ENCODE measurements around the gene STAT3. TPM values are rescaled to one million over a fixed set of nuclear protein-coding genes. Genes with fewer than 3 reads are reported as not detected.

The STAT3 gene
- total RNA-seq, 1 donor = 137 TPM

DNA sequence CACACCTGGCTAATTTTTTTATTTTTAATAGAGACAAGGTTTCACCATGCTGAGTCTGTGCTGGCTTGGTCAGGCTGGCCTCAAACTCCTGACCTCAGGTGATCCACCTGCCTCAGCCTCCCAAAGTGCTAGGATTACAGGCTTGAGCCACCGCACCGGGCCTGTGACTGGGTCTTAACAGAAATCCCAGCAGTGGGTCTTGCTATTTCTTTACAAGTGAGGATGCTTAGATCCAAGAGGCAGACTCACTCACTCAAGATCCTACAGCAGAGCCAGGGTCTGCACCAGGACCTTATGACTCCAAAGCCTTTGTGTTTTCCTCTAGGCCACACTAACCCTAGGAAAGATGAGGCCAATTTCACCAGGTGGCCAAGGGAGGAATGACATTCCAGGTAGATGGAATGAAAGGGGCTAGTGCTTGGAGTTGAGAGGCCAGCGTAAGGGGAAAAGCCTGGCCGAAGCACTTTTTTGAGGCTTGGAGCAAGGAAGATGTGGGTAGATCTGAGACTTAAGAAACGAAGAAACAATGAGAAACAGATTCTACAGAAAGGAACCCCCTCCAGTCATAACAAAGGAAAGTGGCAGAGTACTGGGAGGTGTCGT is 105.7 kb downstream of the STAT3 start:
- no peak for DNase-seq (ENCODE audit: low read depth in 2 of 3, low spot score in 2 of 3)

GRCh38 chr17:42281571-42282096 is 106.6 kb downstream of the STAT3 start:
- no peak for DNase-seq (ENCODE audit: low read depth in 2 of 3, low spot score in 2 of 3)

DNA sequence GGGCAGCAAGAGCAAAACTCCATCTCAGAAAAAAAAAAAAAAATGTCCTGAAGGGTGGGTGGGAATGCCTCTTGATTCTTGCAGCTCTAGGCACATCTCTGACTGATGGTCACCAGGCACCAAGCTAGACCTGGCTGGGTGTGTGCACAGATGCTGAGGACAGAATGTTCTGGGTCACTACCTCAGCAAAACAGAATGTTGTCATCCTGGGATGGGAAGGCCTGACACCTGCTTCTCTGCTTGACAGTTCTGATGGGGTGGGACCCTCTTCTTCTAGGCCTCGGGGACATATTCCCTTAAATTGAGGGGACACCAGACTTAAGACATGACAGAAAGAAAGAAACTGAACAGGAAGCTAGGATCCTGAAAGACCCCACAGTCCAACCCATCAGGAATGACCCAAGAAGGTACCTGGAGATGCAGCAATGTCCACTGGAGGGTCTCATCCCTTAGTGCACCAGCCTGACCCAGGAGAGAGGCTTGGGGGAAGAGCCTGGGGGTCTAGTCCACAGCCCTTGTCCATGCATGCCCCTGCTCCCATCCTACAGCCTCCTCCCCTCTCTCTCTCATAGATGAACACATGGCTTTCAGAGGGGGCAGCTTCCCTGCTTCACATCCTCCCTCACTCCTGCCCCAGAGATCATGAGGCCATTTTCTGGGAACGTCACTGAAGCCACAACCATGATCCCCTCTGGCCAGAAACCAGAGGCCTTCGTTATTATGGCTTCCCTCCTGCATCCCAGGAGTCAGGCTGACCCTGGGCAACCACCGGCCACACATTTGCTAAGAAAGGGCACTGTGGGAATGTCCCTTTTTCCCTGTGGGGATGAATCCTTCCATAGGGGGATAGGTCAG is 108.2 kb downstream of the STAT3 start:
- no peak for DNase-seq (ENCODE audit: low read depth in 2 of 3, low spot score in 2 of 3)

GRCh38 chr17:42277342-42277712 is 110.9 kb downstream of the STAT3 start:
- DNase-seq (ENCODE audit: low read depth in 2 of 3, low spot score in 2 of 3) = no peak

- peak in 2 of 3 donors; percentile 46 to 82 for DNase-seq (ENCODE audit: low read depth in 2 of 3, low spot score in 2 of 3)
These were observed 111.5 kb downstream of the STAT3 start for GRCh38 chr17:42276609-42277341.

- peak; percentile 46 to 74 (median 73) for DNase-seq (ENCODE audit: low read depth in 2 of 3, low spot score in 2 of 3)
These were observed 112.0 kb downstream of the STAT3 start, which contains the start of gene STAT5B for GRCh38 chr17:42276359-42276608. Gene STAT5B (minus strand): TSS chr17:42276391. CDS start chr17:42232127, 44,264 bp downstream.

DNA sequence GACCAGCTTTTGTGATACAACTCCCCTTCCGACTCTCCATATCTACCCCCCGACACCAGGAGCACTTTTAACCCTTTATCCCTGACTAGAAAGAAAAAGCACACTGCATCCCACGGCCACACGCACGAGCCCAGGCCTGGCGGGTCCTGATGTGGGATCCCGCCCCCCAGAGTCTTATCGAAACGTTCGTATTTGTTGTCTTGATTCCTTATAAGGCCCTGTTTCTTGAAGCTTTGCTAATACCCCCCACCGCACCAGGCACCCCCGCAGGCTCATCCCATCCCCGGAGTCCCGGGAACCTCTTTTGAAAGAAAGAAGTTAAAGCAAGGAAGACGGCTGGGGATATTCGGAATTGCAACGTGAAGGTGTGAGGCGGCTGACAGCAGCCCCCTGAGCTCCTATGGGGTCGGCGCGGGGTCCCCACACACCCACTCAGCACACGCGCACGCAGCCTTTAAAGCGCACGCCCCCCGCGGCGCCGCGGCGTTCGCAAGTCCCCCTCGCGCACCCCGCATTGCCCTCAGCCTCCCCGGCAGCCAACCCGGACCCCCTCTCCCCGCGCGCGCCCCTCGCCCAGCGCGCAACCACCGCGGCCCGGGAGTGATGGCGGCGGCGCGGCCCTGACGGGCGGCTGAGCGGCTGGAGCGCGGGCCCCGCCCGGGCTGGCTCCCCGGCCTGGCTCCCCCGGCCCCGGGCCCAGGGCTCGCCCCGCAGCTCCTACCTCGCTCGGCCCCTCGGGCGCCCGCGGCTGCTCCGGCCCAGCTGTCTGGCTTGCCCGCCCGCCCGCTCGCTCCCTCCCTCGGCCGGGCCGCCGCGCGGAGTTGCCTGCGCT is 112.5 kb downstream of the STAT3 start:
- peak in 1 of 3 donors; percentile 43 for DNase-seq (ENCODE audit: low read depth in 2 of 3, low spot score in 2 of 3)

- DNase-seq (ENCODE audit: low read depth in 2 of 3, low spot score in 2 of 3) = no peak
These were observed 113.3 kb downstream of the STAT3 start for GRCh38 chr17:42274812-42275526.

DNA sequence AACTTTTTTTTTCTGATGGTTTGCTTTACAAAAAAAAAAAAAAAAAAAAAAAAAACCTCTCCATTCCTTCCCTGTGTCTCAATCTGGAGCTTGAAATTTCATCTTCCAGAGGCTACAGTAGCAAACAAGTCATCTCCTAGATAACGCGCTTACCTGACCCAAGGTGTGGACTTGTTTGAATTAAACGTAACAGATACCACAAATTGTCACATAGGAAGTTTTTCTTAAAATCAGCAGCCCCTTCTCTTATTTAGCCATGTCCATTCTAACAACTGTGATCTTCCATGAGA is 114.0 kb downstream of the STAT3 start:
- no peak for DNase-seq (ENCODE audit: low read depth in 2 of 3, low spot score in 2 of 3)

GRCh38 chr17:42273474-42274252 is 114.6 kb downstream of the STAT3 start:
- DNase-seq (ENCODE audit: low read depth in 2 of 3, low spot score in 2 of 3) = no peak

DNA sequence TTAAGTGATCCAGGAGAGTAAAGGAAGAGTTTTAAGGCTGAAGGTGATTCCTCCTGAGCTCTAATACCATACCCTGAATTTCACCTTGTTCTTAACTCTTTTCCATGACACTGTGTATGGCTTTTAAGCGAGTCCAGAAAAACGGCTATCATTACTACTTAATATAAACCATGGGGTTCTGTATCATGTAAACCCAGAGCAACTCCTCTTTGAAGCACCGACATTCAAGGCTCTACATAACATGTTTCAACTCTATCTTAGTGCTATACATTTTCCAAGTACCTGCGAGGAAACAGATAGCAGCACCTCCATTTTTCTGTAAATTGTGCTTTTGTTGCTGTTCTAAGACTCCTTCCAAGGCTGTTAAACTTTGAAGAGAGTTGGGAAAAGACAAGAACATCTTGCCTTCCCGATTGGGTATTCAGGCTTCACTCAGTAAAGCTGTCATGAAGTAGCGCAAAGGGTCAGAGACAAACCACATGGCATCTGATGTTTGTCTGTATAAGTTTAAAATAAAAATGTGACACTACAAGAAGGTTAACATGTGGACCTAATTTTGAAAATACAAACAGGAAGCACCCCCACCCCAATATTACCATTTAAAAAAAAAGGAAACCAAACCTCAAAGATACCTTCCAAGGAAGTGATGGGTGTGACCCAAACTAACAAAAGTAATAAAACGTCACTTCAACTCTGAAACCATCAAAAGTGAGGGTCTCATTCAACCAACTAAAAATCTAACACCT is 115.9 kb downstream of the STAT3 start:
- no peak for DNase-seq (ENCODE audit: low read depth in 2 of 3, low spot score in 2 of 3)

- no peak for DNase-seq (ENCODE audit: low read depth in 2 of 3, low spot score in 2 of 3)
These were observed 116.5 kb downstream of the STAT3 start for GRCh38 chr17:42271779-42272035.

GRCh38 chr17:42271006-42271778 is 117.0 kb downstream of the STAT3 start:
- no peak for DNase-seq (ENCODE audit: low read depth in 2 of 3, low spot score in 2 of 3)

- no peak for DNase-seq (ENCODE audit: low read depth in 2 of 3, low spot score in 2 of 3)
These were observed 117.6 kb downstream of the STAT3 start for GRCh38 chr17:42270596-42270995.

- no peak for DNase-seq (ENCODE audit: low read depth in 2 of 3, low spot score in 2 of 3)
These were observed 118.1 kb downstream of the STAT3 start for GRCh38 chr17:42270170-42270535.

GRCh38 chr17:42268236-42268635 is 120.0 kb downstream of the STAT3 start:
- DNase-seq (ENCODE audit: low read depth in 2 of 3, low spot score in 2 of 3) = no peak

- peak in 2 of 3 donors; percentile 56 to 66 for DNase-seq (ENCODE audit: low read depth in 2 of 3, low spot score in 2 of 3)
These were observed 121.1 kb downstream of the STAT3 start for GRCh38 chr17:42266918-42267766.

Data from hematopoietic multipotent progenitor cell (in vitro differentiated cells).